Keratinocyte (primary cell): ENCODE data around the gene MAGOHB. TPM values are rescaled to one million over a fixed set of nuclear protein-coding genes. Genes with fewer than 3 reads are reported as not detected.

Experiments used
- DNase-seq: peaks from one replicate; pipeline ENCODE4 v3.0.0-alpha.2; 2011; ENCODE audit warnings: low read depth, missing footprints, low spot score
- FAIRE-seq: peaks from 2 replicates; lab custom pipeline; 2011; peaks lifted over from hg19 to GRCh38; lab: Jason Lieb, UNC
- H2AFZ ChIP-seq: 2 replicates; pipeline ENCODE4 v1.6.0; 2012; ENCODE audit warnings: low read length, control low read depth, inconsistent platforms; ENCODE audit not compliant: control insufficient read depth
- H3K27ac ChIP-seq: 2 replicates; pipeline ENCODE4 v1.5.1; 2011; ENCODE audit warnings: low read length; ENCODE audit not compliant: control insufficient read depth, insufficient read depth
- H3K27me3 ChIP-seq: 3 replicates; pipeline ENCODE4 v1.6.0; 2011; ENCODE audit warnings: low read length; ENCODE audit not compliant: control insufficient read depth, insufficient read depth; ENCODE audit errors: extremely low read depth
- H3K36me3 ChIP-seq, 2 experiments: 2 replicates in 1 of 2; 3 replicates in 1 of 2; pipeline ENCODE4 v1.5.1; 2011; ENCODE audit warnings: low read length in 2 of 2, mild to moderate bottlenecking in 1 of 2; ENCODE audit not compliant: control insufficient read depth in 2 of 2, insufficient read depth in 2 of 2; ENCODE audit errors: extremely low read depth in 1 of 2
- H3K4me1 ChIP-seq: 3 replicates; pipeline ENCODE4 v1.5.1; 2011; ENCODE audit warnings: low read length; ENCODE audit not compliant: control insufficient read depth, insufficient read depth; ENCODE audit errors: extremely low read depth
- H3K4me2 ChIP-seq: 3 replicates; pipeline ENCODE4 v1.6.0; 2011; ENCODE audit warnings: low read depth, low read length; ENCODE audit not compliant: control insufficient read depth, insufficient read depth; ENCODE audit errors: extremely low read depth
- H3K4me3 ChIP-seq, 3 experiments: fragments of 200-600 bp in 1 of 3; sonication (generic) in 1 of 3; 2 replicates in 2 of 3; 3 replicates in 1 of 3; pipeline ENCODE4 v1.5.1; 2011 to 2016; ENCODE audit warnings: low read length in 3 of 3, mild to moderate bottlenecking in 3 of 3, control low read depth in 2 of 3, inconsistent platforms in 1 of 3, low read depth in 1 of 3, mixed read lengths in 1 of 3, mixed run types in 1 of 3, moderate library complexity in 1 of 3; ENCODE audit not compliant: control insufficient read depth in 2 of 3, insufficient read depth in 2 of 3; ENCODE audit errors: extremely low read depth in 1 of 3
- H3K79me2 ChIP-seq: 2 replicates; pipeline ENCODE4 v1.6.0; 2012; ENCODE audit warnings: low read length; ENCODE audit not compliant: control insufficient read depth, insufficient read depth
- H3K9ac ChIP-seq: 3 replicates; pipeline ENCODE4 v1.6.0; 2011; ENCODE audit warnings: low read length; ENCODE audit not compliant: control insufficient read depth, insufficient read depth; ENCODE audit errors: extremely low read depth
- H3K9me1 ChIP-seq: 3 replicates; pipeline ENCODE4 v1.6.0; 2011; ENCODE audit warnings: low read length; ENCODE audit not compliant: control insufficient read depth, insufficient read depth; ENCODE audit errors: extremely low read depth
- H3K9me3 ChIP-seq: 2 replicates; pipeline ENCODE4 v1.5.1; 2012; ENCODE audit warnings: low read depth, low read length; ENCODE audit not compliant: control insufficient read depth
- H4K20me1 ChIP-seq: 3 replicates; pipeline ENCODE4 v1.6.0; 2011; ENCODE audit warnings: low read length; ENCODE audit not compliant: control insufficient read depth, insufficient read depth; ENCODE audit errors: extremely low read depth
- CTCF ChIP-seq, 3 experiments: IDR thresholded peaks in 1 of 3; conservative IDR thresholded peaks in 1 of 3; optimal IDR thresholded peaks in 1 of 3; 2 replicates in 2 of 3; 3 replicates in 1 of 3; pipeline versions ENCODE3 to v1.5.1; 2011; ENCODE audit warnings: low read length in 3 of 3, mild to moderate bottlenecking in 3 of 3, moderate library complexity in 2 of 3, control low read depth in 1 of 3, inconsistent platforms in 1 of 3; ENCODE audit not compliant: insufficient read depth in 2 of 3; ENCODE audit errors: extremely low read depth in 1 of 3
- EZH2 ChIP-seq: IDR thresholded peaks from one replicate; pipeline ENCODE4 v1.6.1; 2012; ENCODE audit warnings: inconsistent platforms, mild to moderate bottlenecking, low read length, moderate library complexity
- dilution Hi-C: fragments of 300-500 bp; cut with MboI; formaldehyde crosslinking; loops from one replicate; pipeline ENCODE4 v1.7.0; 2020; ENCODE audit warnings: low sequenced_read_pairs; ENCODE audit not compliant: extremely low pct_ligation_motif_present
- polyA plus RNA-seq, 5 experiments: library from polyadenylated mRNA; depleted of rRNA in 3 of 5; stranded (reverse) in 3 of 5; stranded (forward) in 1 of 5; unstranded in 1 of 5; fragments of >200 nt; gene quantifications; 1 replicate in 1 of 5; 2 replicates in 3 of 5; 3 replicates in 1 of 5; pipeline versions ENCODE4 v1.2.1 to v1.2.3, GENCODE V29; 2011 to 2012; ENCODE audit warnings: missing spikeins in 2 of 5, low read depth in 1 of 5, low replicate concordance in 1 of 5

The MAGOHB gene
- polyA plus RNA-seq, 1 donor (not counting 4 experiments of a cell fraction or from before 2014, with no cell fraction given), result 34.2 TPM

GRCh38 chr12:10595881-10596280, 17.5 kb downstream of the MAGOHB start:
- Histone ChIP-seq H3K36me3 (peaks cover 0 to 6% of the 10 kb centered on the region in 2 experiments), H3K9me3 (no peaks in the 10 kb centered on the region), H3K79me2 (no peaks in the 10 kb centered on the region), H3K4me3 (no peak overlapping the region), H3K27ac (no peak overlapping the region), H3K4me1 (no peaks in the 10 kb centered on the region), H3K9me1 (no peaks in the 10 kb centered on the region), H3K27me3 (no peaks in the 10 kb centered on the region), H4K20me1 (no peaks in the 10 kb centered on the region), H3K9ac (no peak overlapping the region), H3K4me2 (no peak overlapping the region), H2AFZ (no peak overlapping the region)
- TF ChIP-seq EZH2, result no peak
- DNase-seq (no peak), FAIRE-seq (no peak)
- dilution Hi-C loops, result no loop called here

GRCh38 chr12:10590966-10591365, 22.4 kb downstream of the MAGOHB start:
- H3K4me3 ChIP-seq, result no peak overlapping the region
- H3K27me3 ChIP-seq, result no peaks in the 10 kb centered on the region
- no peak overlapping the region for H3K9ac ChIP-seq
- H3K4me2 ChIP-seq, result no peak overlapping the region
- H2AFZ ChIP-seq, result no peak overlapping the region
- H3K4me1 ChIP-seq, result no peaks in the 10 kb centered on the region
- FAIRE-seq (no peak), DNase-seq (no peak)
- TF ChIP-seq CTCF (optimal IDR thresholded peaks at IDR 0.05 in 1 of 3, IDR thresholded peaks at IDR 0.05 in 1 of 3, conservative IDR thresholded peaks at IDR 0.05 in 1 of 3; ENCODE audit: extremely low read depth in 1 of 3, insufficient read depth in 2 of 3, low read length in 3 of 3), result no peak
- no peak for TF ChIP-seq EZH2
- H3K27ac ChIP-seq, result no peak overlapping the region
- no peaks in the 10 kb centered on the region for H4K20me1 ChIP-seq
- H3K36me3 ChIP-seq, result peaks cover 0 to 3% of the 10 kb centered on the region in 2 experiments
- no peaks in the 10 kb centered on the region for H3K79me2 ChIP-seq
- no peaks in the 10 kb centered on the region for H3K9me1 ChIP-seq
- dilution Hi-C loops, result no loop called here
- no peaks in the 10 kb centered on the region for H3K9me3 ChIP-seq

- dilution Hi-C loops, result no loop called here
- H3K4me1 ChIP-seq, result no peaks in the 10 kb centered on the region
- no peaks in the 10 kb centered on the region for H3K79me2 ChIP-seq
- H4K20me1 ChIP-seq, result no peaks in the 10 kb centered on the region
- TF ChIP-seq CTCF (optimal IDR thresholded peaks at IDR 0.05 in 1 of 3, IDR thresholded peaks at IDR 0.05 in 1 of 3, conservative IDR thresholded peaks at IDR 0.05 in 1 of 3; ENCODE audit: extremely low read depth in 1 of 3, insufficient read depth in 2 of 3, low read length in 3 of 3) (no peak), EZH2 (no peak)
- H3K27ac ChIP-seq, result no peak overlapping the region
- H3K9me3 ChIP-seq, result no peaks in the 10 kb centered on the region
- no peak overlapping the region for H3K4me2 ChIP-seq
- no peaks in the 10 kb centered on the region for H3K9me1 ChIP-seq
- no peak overlapping the region for H3K9ac ChIP-seq
- H2AFZ ChIP-seq, result no peak overlapping the region
- no peaks in the 10 kb centered on the region for H3K27me3 ChIP-seq
- no peak for DNase-seq
- H3K36me3 ChIP-seq, result peaks cover 0 to 3% of the 10 kb centered on the region in 2 experiments
- FAIRE-seq, result no peak
- H3K4me3 ChIP-seq, result no peak overlapping the region
Measured at GRCh38 chr12:10584415-10584814, 29.0 kb downstream of the MAGOHB start.
